WI38 (cell line): ENCODE measurements around the gene FRMD5.

ENCODE experiments used
- H3K4me3 ChIP-seq: 2 replicates; pipeline ENCODE4 v1.5.1; 2011; ENCODE audit warnings: low read depth, mild to moderate bottlenecking, control low read depth, low read length
- TF ChIP-seq, protein P1 (sequence below): IDR thresholded peaks from 2 replicates; pipeline ENCODE4 v1.5.1; 2012; ENCODE audit warnings: low read depth, mild to moderate bottlenecking, control low read depth, low read length

FRMD5 gene

DNA sequence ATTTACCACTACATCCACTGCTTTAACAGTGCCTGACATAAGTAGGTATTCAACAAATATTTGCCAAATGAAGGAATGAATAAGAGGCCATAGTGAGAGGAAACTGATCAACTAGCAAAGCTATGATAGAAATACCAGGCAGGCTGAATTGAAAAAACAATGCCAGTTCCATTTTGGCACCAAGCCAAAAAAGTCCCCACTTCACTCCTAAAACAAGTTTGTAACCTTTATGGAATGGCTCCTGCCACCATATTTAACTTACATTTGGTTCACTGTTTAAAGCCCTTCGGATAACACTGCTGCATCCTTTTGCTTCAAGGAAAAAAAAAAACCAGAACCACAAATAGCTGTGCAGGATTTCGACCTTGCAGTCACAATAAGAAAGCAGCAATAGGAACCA is 166.1 kb downstream of the FRMD5 start:
- no peak overlapping the region for H3K4me3 ChIP-seq
- TF ChIP-seq, protein P1, sequence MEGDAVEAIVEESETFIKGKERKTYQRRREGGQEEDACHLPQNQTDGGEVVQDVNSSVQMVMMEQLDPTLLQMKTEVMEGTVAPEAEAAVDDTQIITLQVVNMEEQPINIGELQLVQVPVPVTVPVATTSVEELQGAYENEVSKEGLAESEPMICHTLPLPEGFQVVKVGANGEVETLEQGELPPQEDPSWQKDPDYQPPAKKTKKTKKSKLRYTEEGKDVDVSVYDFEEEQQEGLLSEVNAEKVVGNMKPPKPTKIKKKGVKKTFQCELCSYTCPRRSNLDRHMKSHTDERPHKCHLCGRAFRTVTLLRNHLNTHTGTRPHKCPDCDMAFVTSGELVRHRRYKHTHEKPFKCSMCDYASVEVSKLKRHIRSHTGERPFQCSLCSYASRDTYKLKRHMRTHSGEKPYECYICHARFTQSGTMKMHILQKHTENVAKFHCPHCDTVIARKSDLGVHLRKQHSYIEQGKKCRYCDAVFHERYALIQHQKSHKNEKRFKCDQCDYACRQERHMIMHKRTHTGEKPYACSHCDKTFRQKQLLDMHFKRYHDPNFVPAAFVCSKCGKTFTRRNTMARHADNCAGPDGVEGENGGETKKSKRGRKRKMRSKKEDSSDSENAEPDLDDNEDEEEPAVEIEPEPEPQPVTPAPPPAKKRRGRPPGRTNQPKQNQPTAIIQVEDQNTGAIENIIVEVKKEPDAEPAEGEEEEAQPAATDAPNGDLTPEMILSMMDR, result no peak

DNA sequence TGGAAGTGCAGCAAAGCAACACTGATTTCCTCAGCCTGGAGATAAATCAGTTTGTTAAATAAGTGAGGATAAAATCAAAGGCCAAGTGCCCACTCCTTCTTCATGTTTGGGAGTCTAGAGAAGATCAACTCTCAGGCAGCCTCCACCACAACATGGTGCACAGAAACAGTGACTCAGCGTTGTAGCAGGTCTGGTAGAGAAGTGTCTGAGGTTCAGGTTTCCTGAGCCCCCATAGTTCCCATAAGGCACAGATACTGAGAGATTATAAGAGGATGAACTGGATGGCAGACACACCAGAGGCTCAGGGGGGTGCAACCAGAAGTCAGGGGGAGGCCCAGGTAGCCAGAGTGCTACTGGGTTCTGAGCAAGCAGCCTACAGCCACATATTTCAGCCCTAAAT is 166.7 kb downstream of the FRMD5 start:
- TF ChIP-seq, protein P1, result no peak
- no peak overlapping the region for H3K4me3 ChIP-seq

DNA sequence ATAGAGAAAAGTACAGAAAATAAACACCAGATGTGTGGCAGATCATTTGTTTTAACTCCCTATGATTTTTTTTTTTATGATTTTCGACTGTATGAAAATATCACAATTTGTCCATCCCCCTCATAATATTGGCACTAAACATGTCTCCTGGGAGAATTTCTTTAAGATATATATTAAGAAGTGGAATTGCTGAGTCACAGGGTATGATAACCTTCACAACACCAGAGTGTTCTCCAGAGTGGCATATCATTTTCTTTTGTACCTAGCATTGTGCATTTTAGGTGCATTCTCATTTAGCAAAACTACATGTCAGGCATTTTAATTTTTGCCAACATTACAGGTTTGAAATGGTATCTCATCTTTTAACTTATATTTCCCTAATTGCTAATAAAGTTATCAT is 170.9 kb downstream of the FRMD5 start:
- no peak overlapping the region for H3K4me3 ChIP-seq
- TF ChIP-seq, protein P1, result no peak

DNA sequence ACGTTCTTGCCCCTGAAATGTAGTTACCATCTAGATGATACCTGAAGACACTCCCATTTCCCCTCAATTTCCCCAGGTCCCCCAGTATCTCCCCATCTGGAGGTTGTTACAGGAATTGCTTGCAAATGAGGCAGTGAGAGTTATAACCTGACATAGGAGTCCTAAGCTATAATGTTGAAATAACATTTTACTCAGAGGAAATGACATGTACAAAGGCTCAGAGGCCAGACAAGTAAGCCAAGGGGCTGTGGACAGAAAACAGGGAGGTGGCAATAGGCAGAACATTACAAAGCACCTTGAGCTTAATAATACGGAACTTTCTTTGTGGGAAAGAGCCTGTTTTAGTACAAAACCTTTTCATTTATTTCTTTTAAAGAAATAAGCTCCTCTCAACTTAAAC is 171.9 kb downstream of the FRMD5 start:
- H3K4me3 ChIP-seq, result no peak overlapping the region
- TF ChIP-seq, protein P1, result no peak

DNA sequence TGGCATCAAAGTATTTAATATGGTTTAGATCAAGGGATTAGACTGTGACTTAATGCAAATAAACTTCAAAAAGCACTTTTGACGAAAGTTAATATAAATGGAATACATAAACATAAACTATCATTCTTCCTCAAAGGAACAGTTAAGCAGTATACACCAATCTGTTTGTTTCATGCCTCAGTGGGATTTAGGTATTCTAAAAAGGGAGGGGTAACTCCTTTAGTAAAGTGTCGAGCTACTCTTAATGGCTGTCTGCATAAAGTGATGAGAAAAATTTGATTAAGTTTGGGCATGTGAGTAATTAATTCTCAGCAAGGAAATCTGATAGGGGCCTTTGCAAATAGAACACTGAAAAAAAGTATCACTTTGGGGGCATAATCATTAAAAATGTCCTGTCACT is 176.9 kb downstream of the FRMD5 start:
- no peak overlapping the region for H3K4me3 ChIP-seq
- TF ChIP-seq, protein P1, result no peak

DNA sequence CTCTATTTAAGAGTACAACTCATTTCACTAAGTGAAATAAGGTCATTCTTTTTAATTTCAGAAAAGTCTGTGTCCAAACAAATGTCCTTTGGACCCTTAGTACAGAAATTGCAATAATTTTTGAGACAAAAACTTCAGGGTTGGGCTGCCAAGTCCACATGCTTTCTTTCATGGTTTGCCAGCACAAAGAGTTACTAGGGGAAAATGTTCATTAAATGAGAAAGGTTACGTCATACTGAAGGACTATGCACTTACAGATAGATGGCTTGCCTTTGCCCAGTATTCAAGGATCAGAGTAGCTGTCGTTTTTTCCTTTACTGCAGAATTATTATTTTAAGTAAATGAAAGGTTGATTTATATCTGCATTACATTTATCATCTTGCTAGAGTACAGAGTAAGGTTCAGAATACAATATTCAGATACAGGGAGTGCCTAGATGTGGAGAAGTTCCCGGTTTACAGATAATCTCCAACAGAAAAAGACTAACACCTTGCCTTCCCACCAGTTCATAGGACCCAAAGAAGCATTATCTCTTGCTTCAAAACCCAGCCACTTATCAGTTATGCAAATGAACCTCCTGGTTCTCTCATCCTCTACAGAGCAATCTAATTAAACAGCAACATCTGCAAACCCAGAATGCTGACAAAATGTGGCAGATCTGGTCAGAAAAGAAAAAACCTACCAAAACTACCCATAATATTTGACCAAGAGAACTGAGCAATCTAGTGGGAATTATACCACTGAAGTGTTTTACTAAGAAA is 179.3 kb downstream of the FRMD5 start:
- no peak overlapping the region for H3K4me3 ChIP-seq
- TF ChIP-seq, protein P1, result no peak

DNA sequence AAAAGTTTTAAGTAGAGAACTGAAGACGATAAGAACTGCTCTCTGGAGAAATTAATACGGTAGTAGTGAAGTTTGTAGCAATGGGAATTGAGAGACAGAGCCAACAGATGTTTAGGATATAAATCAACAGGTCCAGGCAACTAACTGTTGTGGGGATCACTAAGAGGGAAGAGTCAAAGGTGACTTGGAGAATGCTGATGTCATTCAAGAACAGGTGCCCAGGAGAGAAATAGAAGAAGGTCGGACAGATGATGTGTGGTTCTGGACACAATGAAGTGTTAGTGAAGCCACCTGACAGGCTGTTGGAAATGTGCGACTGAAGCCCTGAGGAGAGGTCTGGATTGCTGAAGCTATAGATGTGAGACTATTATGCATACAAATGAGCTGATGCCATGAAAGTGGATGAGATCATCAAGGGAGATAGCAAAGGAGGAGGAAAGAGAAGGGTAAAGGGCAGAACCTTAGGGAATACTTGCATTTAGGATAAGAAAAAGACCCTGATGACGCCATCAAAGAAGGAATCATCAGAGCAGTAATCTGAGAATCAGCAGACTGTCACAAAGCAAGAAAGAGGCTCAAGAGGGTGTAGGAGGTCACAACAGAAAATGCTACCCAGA is 183.7 kb downstream of the FRMD5 start:
- no peak overlapping the region for H3K4me3 ChIP-seq
- TF ChIP-seq, protein P1, result no peak
